ENCODE data around the gene RSF1.

GRCh38 chr11:77668760-77669159, 151.8 kb downstream of the RSF1 start:
- TF ChIP-seq POLR2A (IDR thresholded peaks at IDR 0.05; ENCODE audit: low read depth) (no peak), CTCF (IDR thresholded peaks at IDR 0.05) (no peak), POLR2AphosphoS5 (IDR thresholded peaks at IDR 0.05) (no peak), EP300 (IDR thresholded peaks at IDR 0.05) (no peak)

Measured in esophagus muscularis mucosa (tissue), 4 donors.